ENCODE results near the gene FUT9. TPM values are rescaled to one million over a fixed set of nuclear protein-coding genes. Genes with fewer than 3 reads are reported as not detected.

The FUT9 gene
- total and polyA plus RNA-seq, 10 of the 15 experiments (the other 5 are each of a cell fraction or from before 2014, with no cell fraction given) = not detected

DNA sequence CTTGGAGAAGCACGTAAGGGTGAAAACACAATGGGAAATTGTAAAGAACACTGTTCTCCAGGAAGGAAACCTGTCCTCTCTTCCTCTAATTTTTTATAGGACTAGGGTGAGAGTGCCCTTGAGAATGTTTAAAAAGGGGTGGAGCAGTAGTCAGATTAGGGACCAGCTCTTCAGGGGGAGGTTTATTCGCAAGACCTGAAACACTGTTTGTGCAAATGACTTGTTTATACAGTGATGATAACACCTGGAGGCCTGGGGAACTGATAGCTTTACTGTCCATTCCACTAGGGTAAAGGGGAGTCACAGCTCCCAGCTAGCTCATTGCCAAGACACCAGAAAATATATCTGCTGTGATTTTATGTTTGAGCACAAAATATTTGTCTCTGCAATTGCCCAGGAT, 8.1 kb upstream of the FUT9 start:
- no peaks in the 10 kb centered on the region for H3K79me2 ChIP-seq (ENCODE audit: control insufficient read depth, insufficient read depth, low read length)
- no TSS peak for BruUV-seq (replicated peaks)
- no peak overlapping the region for H2AFZ ChIP-seq (ENCODE audit: control insufficient read depth, low read depth, low read length)
- no peaks in the 10 kb centered on the region for H3K36me3 ChIP-seq (ENCODE audit: control insufficient read depth in 2 of 2, insufficient read depth in 2 of 2, low read length in 1 of 2)
- no peaks in the 10 kb centered on the region for H3K9me3 ChIP-seq (replicated peaks; ENCODE audit: control insufficient read depth, insufficient read depth, low read length)
- no peaks in the 10 kb centered on the region for H4K20me1 ChIP-seq (ENCODE audit: control insufficient read depth, insufficient read depth)
- H3K9ac ChIP-seq (ENCODE audit: control insufficient read depth, insufficient read depth, low read length) = no peak overlapping the region
- no peak for TF ChIP-seq NFYB (IDR thresholded peaks at IDR 0.05; ENCODE audit: insufficient read depth, low read depth, low read length)
- TF ChIP-seq, protein P1, sequence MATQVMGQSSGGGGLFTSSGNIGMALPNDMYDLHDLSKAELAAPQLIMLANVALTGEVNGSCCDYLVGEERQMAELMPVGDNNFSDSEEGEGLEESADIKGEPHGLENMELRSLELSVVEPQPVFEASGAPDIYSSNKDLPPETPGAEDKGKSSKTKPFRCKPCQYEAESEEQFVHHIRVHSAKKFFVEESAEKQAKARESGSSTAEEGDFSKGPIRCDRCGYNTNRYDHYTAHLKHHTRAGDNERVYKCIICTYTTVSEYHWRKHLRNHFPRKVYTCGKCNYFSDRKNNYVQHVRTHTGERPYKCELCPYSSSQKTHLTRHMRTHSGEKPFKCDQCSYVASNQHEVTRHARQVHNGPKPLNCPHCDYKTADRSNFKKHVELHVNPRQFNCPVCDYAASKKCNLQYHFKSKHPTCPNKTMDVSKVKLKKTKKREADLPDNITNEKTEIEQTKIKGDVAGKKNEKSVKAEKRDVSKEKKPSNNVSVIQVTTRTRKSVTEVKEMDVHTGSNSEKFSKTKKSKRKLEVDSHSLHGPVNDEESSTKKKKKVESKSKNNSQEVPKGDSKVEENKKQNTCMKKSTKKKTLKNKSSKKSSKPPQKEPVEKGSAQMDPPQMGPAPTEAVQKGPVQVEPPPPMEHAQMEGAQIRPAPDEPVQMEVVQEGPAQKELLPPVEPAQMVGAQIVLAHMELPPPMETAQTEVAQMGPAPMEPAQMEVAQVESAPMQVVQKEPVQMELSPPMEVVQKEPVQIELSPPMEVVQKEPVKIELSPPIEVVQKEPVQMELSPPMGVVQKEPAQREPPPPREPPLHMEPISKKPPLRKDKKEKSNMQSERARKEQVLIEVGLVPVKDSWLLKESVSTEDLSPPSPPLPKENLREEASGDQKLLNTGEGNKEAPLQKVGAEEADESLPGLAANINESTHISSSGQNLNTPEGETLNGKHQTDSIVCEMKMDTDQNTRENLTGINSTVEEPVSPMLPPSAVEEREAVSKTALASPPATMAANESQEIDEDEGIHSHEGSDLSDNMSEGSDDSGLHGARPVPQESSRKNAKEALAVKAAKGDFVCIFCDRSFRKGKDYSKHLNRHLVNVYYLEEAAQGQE (IDR thresholded peaks at IDR 0.05; ENCODE audit: low read depth, low read length) = no peak
- TF ChIP-seq, protein P2, sequence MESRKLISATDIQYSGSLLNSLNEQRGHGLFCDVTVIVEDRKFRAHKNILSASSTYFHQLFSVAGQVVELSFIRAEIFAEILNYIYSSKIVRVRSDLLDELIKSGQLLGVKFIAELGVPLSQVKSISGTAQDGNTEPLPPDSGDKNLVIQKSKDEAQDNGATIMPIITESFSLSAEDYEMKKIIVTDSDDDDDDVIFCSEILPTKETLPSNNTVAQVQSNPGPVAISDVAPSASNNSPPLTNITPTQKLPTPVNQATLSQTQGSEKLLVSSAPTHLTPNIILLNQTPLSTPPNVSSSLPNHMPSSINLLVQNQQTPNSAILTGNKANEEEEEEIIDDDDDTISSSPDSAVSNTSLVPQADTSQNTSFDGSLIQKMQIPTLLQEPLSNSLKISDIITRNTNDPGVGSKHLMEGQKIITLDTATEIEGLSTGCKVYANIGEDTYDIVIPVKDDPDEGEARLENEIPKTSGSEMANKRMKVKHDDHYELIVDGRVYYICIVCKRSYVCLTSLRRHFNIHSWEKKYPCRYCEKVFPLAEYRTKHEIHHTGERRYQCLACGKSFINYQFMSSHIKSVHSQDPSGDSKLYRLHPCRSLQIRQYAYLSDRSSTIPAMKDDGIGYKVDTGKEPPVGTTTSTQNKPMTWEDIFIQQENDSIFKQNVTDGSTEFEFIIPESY (IDR thresholded peaks at IDR 0.05) = no peak
- no peak overlapping the region for H3K4me3 ChIP-seq
- H3K4me2 ChIP-seq (ENCODE audit: control insufficient read depth, insufficient read depth) = no peak overlapping the region
- in situ Hi-C loops (cut with MboI) = no loop called here
- FAIRE-seq = no peak
- no peak for ATAC-seq
- no peaks in the 10 kb centered on the region for H3K27me3 ChIP-seq (replicated peaks in 1 of 2; ENCODE audit: control insufficient read depth in 2 of 2, insufficient read depth in 2 of 2, low read length in 1 of 2)
- no peak for DNase-seq (ENCODE audit: low read depth, low spot score)
- ChIA-PET RAD21 (ENCODE audit: unreplicated experiment) (no interaction called here), SMC1A (ENCODE audit: uncharacterized antibody, unreplicated experiment) (interaction anchor here (0.8 kb wide), 1 partner anchor 486 kb away, joined by 3 read pairs; no protein-coding TSS in a partner anchor), POLR2A (no interaction called here), CTCF (interaction anchor here (1.3 kb wide), 1 partner anchor 14 kb away, joined by 3 read pairs; no protein-coding TSS in a partner anchor)
- no peak overlapping the region for H3K27ac ChIP-seq (ENCODE audit: control insufficient read depth, insufficient read depth)
- WGBS (ENCODE audit: insufficient coverage, insufficient replicate concordance, low lambda C conversion rate, missing lambda C conversion rate) = 22% methylated on average over 2 of the region's 2 CpGs
- no peaks in the 10 kb centered on the region for H3K4me1 ChIP-seq (ENCODE audit: control insufficient read depth, insufficient read depth, low read length)
- intact Hi-C loops (cut with micrococcal nuclease; ENCODE audit: unreplicated experiment) = no loop called here

Data from GM12878 (cell line).